Keratinocyte (primary cell): ENCODE data around the gene HOXD13. TPM values are rescaled to one million over a fixed set of nuclear protein-coding genes. Genes with fewer than 3 reads are reported as not detected.

Experiments used
- DNase-seq: peaks from one replicate; pipeline ENCODE4 v3.0.0-alpha.2; 2011; ENCODE audit warnings: low read depth, missing footprints, low spot score
- FAIRE-seq: peaks from 2 replicates; lab custom pipeline; 2011; peaks lifted over from hg19 to GRCh38; lab: Jason Lieb, UNC
- H2AFZ ChIP-seq: 2 replicates; pipeline ENCODE4 v1.6.0; 2012; ENCODE audit warnings: low read length, control low read depth, inconsistent platforms; ENCODE audit not compliant: control insufficient read depth
- H3K27ac ChIP-seq: 2 replicates; pipeline ENCODE4 v1.5.1; 2011; ENCODE audit warnings: low read length; ENCODE audit not compliant: control insufficient read depth, insufficient read depth
- H3K27me3 ChIP-seq: 3 replicates; pipeline ENCODE4 v1.6.0; 2011; ENCODE audit warnings: low read length; ENCODE audit not compliant: control insufficient read depth, insufficient read depth; ENCODE audit errors: extremely low read depth
- H3K36me3 ChIP-seq, 2 experiments: 2 replicates in 1 of 2; 3 replicates in 1 of 2; pipeline ENCODE4 v1.5.1; 2011; ENCODE audit warnings: low read length in 2 of 2, mild to moderate bottlenecking in 1 of 2; ENCODE audit not compliant: control insufficient read depth in 2 of 2, insufficient read depth in 2 of 2; ENCODE audit errors: extremely low read depth in 1 of 2
- H3K4me1 ChIP-seq: 3 replicates; pipeline ENCODE4 v1.5.1; 2011; ENCODE audit warnings: low read length; ENCODE audit not compliant: control insufficient read depth, insufficient read depth; ENCODE audit errors: extremely low read depth
- H3K4me2 ChIP-seq: 3 replicates; pipeline ENCODE4 v1.6.0; 2011; ENCODE audit warnings: low read depth, low read length; ENCODE audit not compliant: control insufficient read depth, insufficient read depth; ENCODE audit errors: extremely low read depth
- H3K4me3 ChIP-seq, 3 experiments: fragments of 200-600 bp in 1 of 3; sonication (generic) in 1 of 3; 2 replicates in 2 of 3; 3 replicates in 1 of 3; pipeline ENCODE4 v1.5.1; 2011 to 2016; ENCODE audit warnings: low read length in 3 of 3, mild to moderate bottlenecking in 3 of 3, control low read depth in 2 of 3, inconsistent platforms in 1 of 3, low read depth in 1 of 3, mixed read lengths in 1 of 3, mixed run types in 1 of 3, moderate library complexity in 1 of 3; ENCODE audit not compliant: control insufficient read depth in 2 of 3, insufficient read depth in 2 of 3; ENCODE audit errors: extremely low read depth in 1 of 3
- H3K79me2 ChIP-seq: 2 replicates; pipeline ENCODE4 v1.6.0; 2012; ENCODE audit warnings: low read length; ENCODE audit not compliant: control insufficient read depth, insufficient read depth
- H3K9ac ChIP-seq: 3 replicates; pipeline ENCODE4 v1.6.0; 2011; ENCODE audit warnings: low read length; ENCODE audit not compliant: control insufficient read depth, insufficient read depth; ENCODE audit errors: extremely low read depth
- H3K9me1 ChIP-seq: 3 replicates; pipeline ENCODE4 v1.6.0; 2011; ENCODE audit warnings: low read length; ENCODE audit not compliant: control insufficient read depth, insufficient read depth; ENCODE audit errors: extremely low read depth
- H3K9me3 ChIP-seq: 2 replicates; pipeline ENCODE4 v1.5.1; 2012; ENCODE audit warnings: low read depth, low read length; ENCODE audit not compliant: control insufficient read depth
- H4K20me1 ChIP-seq: 3 replicates; pipeline ENCODE4 v1.6.0; 2011; ENCODE audit warnings: low read length; ENCODE audit not compliant: control insufficient read depth, insufficient read depth; ENCODE audit errors: extremely low read depth
- CTCF ChIP-seq, 3 experiments: IDR thresholded peaks in 1 of 3; conservative IDR thresholded peaks in 1 of 3; optimal IDR thresholded peaks in 1 of 3; 2 replicates in 2 of 3; 3 replicates in 1 of 3; pipeline versions ENCODE3 to v1.5.1; 2011; ENCODE audit warnings: low read length in 3 of 3, mild to moderate bottlenecking in 3 of 3, moderate library complexity in 2 of 3, control low read depth in 1 of 3, inconsistent platforms in 1 of 3; ENCODE audit not compliant: insufficient read depth in 2 of 3; ENCODE audit errors: extremely low read depth in 1 of 3
- EZH2 ChIP-seq: IDR thresholded peaks from one replicate; pipeline ENCODE4 v1.6.1; 2012; ENCODE audit warnings: inconsistent platforms, mild to moderate bottlenecking, low read length, moderate library complexity
- dilution Hi-C: fragments of 300-500 bp; cut with MboI; formaldehyde crosslinking; loops from one replicate; pipeline ENCODE4 v1.7.0; 2020; ENCODE audit warnings: low sequenced_read_pairs; ENCODE audit not compliant: extremely low pct_ligation_motif_present
- polyA plus RNA-seq, 5 experiments: library from polyadenylated mRNA; depleted of rRNA in 3 of 5; stranded (reverse) in 3 of 5; stranded (forward) in 1 of 5; unstranded in 1 of 5; fragments of >200 nt; gene quantifications; 1 replicate in 1 of 5; 2 replicates in 3 of 5; 3 replicates in 1 of 5; pipeline versions ENCODE4 v1.2.1 to v1.2.3, GENCODE V29; 2011 to 2012; ENCODE audit warnings: missing spikeins in 2 of 5, low read depth in 1 of 5, low replicate concordance in 1 of 5

Gene HOXD13
- polyA plus RNA-seq, 1 donor (not counting 4 experiments of a cell fraction or from before 2014, with no cell fraction given): not detected

DNA sequence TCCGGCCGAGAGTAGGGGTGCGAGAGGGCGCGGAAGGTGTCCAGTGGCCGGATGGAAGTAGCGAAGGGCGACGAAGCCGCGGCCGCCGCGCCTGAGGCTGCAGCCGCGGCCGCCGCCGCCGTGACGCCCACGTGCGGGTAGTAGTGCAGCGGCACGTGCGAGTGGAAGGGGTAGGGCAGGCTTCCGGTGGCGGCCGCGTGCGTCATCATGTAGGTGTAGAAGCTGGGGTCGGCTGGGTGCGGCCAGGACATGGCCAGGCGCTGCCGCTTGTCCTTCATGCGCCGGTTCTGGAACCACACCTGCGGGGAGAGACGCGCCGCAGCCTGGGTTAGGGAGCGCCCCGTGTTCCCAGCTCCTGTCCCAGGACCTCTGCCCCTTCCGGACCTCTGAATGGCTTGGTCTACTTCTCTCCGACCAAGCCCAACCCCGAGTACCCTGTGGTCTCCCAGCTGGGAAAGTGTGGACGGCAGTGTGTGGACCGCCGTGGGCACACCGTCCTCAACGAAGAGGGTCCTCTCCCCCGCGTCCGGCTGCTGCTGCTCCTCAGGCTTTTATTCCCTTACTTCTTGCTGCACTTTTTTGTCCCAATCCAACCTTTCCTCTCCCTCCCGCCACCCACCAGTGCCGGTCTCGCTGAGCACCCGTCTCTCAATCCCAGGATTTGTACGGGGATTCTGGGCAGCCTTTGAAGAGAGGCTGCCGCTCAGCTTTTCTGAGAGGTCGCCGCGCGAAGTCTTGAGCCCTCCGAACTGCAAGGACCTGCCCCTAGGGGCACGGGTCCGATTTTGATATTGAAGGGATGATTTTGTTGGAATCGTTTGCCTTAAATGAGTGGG is 11.8 kb upstream of the HOXD13 start:
- no peaks in the 10 kb centered on the region for H3K9me1 ChIP-seq
- FAIRE-seq: no peak
- H3K36me3 ChIP-seq: no peaks in the 10 kb centered on the region
- H2AFZ ChIP-seq: no peak overlapping the region
- no peak overlapping the region for H3K27ac ChIP-seq
- TF ChIP-seq EZH2 (peak; percentile 93), CTCF (optimal IDR thresholded peaks at IDR 0.05 in 1 of 3, IDR thresholded peaks at IDR 0.05 in 1 of 3, conservative IDR thresholded peaks at IDR 0.05 in 1 of 3; ENCODE audit: extremely low read depth in 1 of 3, insufficient read depth in 2 of 3, low read length in 3 of 3) (no peak)
- H3K9me3 ChIP-seq: peaks cover 18% of the 10 kb centered on the region
- no peak for DNase-seq
- no peaks in the 10 kb centered on the region for H3K79me2 ChIP-seq
- no peaks in the 10 kb centered on the region for H3K4me1 ChIP-seq
- peaks cover 90% of the 10 kb centered on the region for H3K27me3 ChIP-seq
- no peaks in the 10 kb centered on the region for H4K20me1 ChIP-seq
- no peak overlapping the region for H3K9ac ChIP-seq
- no peak overlapping the region for H3K4me2 ChIP-seq
- dilution Hi-C loops: no loop called here
- H3K4me3 ChIP-seq: no peak overlapping the region

- H3K4me1 ChIP-seq: no peaks in the 10 kb centered on the region
- no peak overlapping the region for H3K4me2 ChIP-seq
- TF ChIP-seq CTCF (optimal IDR thresholded peaks at IDR 0.05 in 1 of 3, IDR thresholded peaks at IDR 0.05 in 1 of 3, conservative IDR thresholded peaks at IDR 0.05 in 1 of 3; ENCODE audit: extremely low read depth in 1 of 3, insufficient read depth in 2 of 3, low read length in 3 of 3): no peak
- TF ChIP-seq EZH2: no peak
- no peak overlapping the region for H3K4me3 ChIP-seq
- H3K36me3 ChIP-seq: no peaks in the 10 kb centered on the region
- no peaks in the 10 kb centered on the region for H3K9me1 ChIP-seq
- peaks cover 18% of the 10 kb centered on the region for H3K9me3 ChIP-seq
- H3K79me2 ChIP-seq: no peaks in the 10 kb centered on the region
- DNase-seq: no peak
- no peak overlapping the region for H3K9ac ChIP-seq
- peaks cover 90% of the 10 kb centered on the region for H3K27me3 ChIP-seq
- no peak for FAIRE-seq
- H2AFZ ChIP-seq: no peak overlapping the region
- H3K27ac ChIP-seq: no peak overlapping the region
- no peaks in the 10 kb centered on the region for H4K20me1 ChIP-seq
- dilution Hi-C loops: no loop called here
Observed at GRCh38 chr2:176081376-176081836, 11.1 kb upstream of the HOXD13 start.
